Astrocyte of the spinal cord (primary cell): ENCODE data around the gene HLCS.

ENCODE experiments used
- DNase-seq: peaks from one replicate; pipeline ENCODE4 v3.0.0; 2011; ENCODE audit warnings: low read depth, low spot score
- H3K4me3 ChIP-seq: 2 replicates; pipeline ENCODE4 v1.5.1; 2011; ENCODE audit warnings: low read depth, mild to moderate bottlenecking, low read length, moderate library complexity
- CTCF ChIP-seq: IDR thresholded peaks from 2 replicates; pipeline ENCODE4 v1.5.1; 2012; ENCODE audit warnings: low read depth, mild to moderate bottlenecking, low read length, inconsistent platforms
- in situ Hi-C: cut with HindIII; loops from 2 replicates; pipeline ENCODE4 v1.10.0; 2017; ENCODE audit warnings: low sequenced_read_pairs

Gene HLCS

GRCh38 chr21:36725793-36726386, 240.6 kb downstream of the HLCS start:
- no peak overlapping the region for H3K4me3 ChIP-seq
- in situ Hi-C loops = no loop called here
- no peak for DNase-seq
- no peak for TF ChIP-seq CTCF

- DNase-seq = no peak
- in situ Hi-C loops = no loop called here
- H3K4me3 ChIP-seq = no peak overlapping the region
- TF ChIP-seq CTCF = no peak
Observed at GRCh38 chr21:36724660-36725059, 241.8 kb downstream of the HLCS start.

GRCh38 chr21:36723371-36723881, 243.0 kb downstream of the HLCS start:
- in situ Hi-C loops = no loop called here
- no peak for TF ChIP-seq CTCF
- no peak for DNase-seq
- H3K4me3 ChIP-seq = no peak overlapping the region

- in situ Hi-C loops = no loop called here
- no peak overlapping the region for H3K4me3 ChIP-seq
- no peak for DNase-seq
- no peak for TF ChIP-seq CTCF
Observed at GRCh38 chr21:36722370-36723368, 243.8 kb downstream of the HLCS start.

- no peak for TF ChIP-seq CTCF
- in situ Hi-C loops = no loop called here
Observed at GRCh38 chr21:36721817-36722216, 244.7 kb downstream of the HLCS start.

GRCh38 chr21:36719614-36720013, 246.9 kb downstream of the HLCS start:
- TF ChIP-seq CTCF = no peak
- no peak for DNase-seq
- in situ Hi-C loops = no loop called here
- H3K4me3 ChIP-seq = no peak overlapping the region

More at GRCh38 chr21:36721817-36722216, 244.7 kb downstream of the HLCS start:
- no peak for DNase-seq
- no peak overlapping the region for H3K4me3 ChIP-seq
